ENCODE data around the gene DBN1.
A peak's percentile ranks its signal among the peaks of the same experiment; 100 is the strongest.

The DBN1 gene

GRCh38 chr5:177474846-177475562 lies 1.6 kb upstream of the DBN1 start:
- in situ Hi-C loops (cut with MboI; ENCODE audit: low pct_unique_long_range_greater_than_20kb, low sequenced_read_pairs, unreplicated experiment): no loop called here
- no peak for DNase-seq (ENCODE audit: low spot score)
- TF ChIP-seq CTCF (IDR thresholded peaks at IDR 0.05; ENCODE audit: extremely low read depth, insufficient read depth, missing control alignments): no peak

DNA sequence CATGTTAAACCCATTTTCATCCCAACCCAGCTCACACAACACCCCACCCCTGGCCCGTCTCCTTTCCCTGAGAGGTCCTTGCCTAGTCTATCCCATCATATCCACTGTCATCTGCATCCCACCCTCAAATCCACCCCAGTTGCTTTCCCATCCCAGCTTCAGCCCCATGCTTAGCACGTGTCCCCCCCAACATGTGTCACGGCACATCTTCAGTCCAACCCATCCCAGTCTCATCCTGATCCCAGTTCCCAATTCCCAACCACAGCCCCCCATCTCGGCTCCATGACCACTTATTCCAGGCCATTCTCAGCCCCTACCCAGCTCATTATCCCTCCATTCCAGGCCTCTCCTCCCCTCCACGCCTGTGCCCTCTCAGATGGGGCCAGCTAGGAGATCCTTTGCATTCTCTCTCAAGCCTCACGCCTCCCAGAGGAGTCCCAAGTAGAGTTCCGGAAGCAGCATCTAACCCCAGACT lies 605 bp upstream of the DBN1 start:
- TF ChIP-seq CTCF (IDR thresholded peaks at IDR 0.05; ENCODE audit: extremely low read depth, insufficient read depth, missing control alignments): no peak
- in situ Hi-C loops (cut with MboI; ENCODE audit: low pct_unique_long_range_greater_than_20kb, low sequenced_read_pairs, unreplicated experiment): no loop called here
- peak; percentile 27 for DNase-seq (ENCODE audit: low spot score)

DNA sequence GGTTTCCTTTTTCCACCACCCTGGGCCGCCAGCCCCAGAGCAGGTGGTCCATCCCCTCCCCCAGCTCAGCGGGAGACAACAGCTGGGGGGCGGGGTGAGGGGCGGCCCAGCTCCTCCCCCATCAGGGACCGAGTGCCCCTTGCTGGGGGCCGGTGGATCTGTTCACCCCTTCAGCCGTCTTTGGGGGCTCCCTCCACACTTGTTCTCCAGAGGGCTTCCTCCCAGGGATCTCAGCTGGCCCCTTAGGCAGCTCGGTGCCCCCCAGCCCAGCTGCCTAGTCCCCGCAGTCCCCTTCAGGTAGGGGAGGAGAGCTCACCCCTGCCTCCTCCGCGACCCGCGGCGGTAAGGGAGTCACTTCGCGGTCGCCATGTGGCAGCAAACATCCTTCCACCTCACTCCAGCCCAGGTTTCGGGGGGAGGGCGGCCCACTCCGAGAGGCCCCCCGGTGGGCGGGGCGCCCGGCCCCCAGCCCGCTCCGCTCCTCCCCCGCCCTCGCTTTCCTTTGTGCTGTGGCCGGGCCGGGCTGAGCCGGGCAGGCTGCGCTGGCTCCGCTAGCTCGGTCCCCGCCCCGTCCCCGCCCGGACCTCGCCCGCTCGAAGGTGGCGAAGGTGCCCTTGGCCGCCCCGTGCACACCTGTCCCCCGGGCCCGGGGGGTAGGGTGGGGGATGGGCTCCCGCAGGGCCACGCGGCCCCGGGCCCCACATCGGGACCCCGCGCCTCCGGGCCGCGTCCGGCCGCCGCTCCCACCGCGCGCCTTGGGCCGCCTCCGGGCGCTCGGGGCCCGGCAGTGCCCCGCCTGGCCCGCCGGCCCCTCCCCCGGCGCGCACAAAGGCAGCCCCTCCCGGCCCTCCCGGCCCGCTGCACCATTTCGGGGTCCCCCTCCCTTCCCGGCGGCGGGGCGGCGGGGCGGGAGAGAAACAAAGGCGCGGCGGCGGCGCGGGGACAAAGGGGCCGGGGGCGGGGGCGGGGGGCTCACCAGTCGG lies 683 bp downstream of the DBN1 start:
- TF ChIP-seq CTCF (IDR thresholded peaks at IDR 0.05; ENCODE audit: extremely low read depth, insufficient read depth, missing control alignments): no peak
- DNase-seq (ENCODE audit: low spot score): peak; percentile 95
- in situ Hi-C loops (cut with MboI; ENCODE audit: low pct_unique_long_range_greater_than_20kb, low sequenced_read_pairs, unreplicated experiment): no loop called here

DNA sequence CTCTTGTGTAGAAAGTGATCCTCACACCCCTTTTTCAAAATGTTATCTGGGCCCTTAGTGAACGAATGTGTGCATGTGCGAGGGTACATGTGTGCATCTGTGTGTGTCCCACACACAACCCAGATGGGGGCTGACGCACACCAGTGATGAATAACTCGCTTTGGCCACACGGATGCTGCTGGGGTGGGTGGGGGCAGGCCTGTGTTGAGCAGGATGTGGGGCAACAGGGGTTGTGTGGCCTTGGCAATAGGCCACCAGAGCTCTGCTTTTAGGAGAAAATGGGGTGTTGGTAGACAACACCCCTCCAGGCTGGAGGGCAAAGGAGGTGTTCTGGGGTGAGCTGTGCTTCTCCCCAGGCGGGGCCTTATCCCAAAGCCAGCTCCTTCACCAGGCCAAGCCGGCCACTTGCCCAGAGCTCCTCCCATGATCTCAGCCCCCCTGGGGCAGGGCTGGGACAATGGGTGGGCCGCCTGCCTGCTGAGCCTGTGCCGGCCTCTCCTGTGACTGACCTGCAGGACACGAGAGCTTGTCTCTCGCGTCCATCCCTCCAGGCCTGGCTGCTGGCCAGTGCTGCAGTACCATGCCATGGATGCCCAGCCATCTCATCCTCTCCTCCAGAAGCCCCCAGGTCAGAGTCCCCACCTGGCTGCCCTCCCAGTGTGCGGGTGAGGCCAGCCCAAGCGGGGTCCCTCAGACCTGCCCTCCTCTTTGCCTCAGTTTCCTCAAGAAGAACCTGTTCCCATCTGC lies 1.7 kb downstream of the DBN1 start:
- in situ Hi-C loops (cut with MboI; ENCODE audit: low pct_unique_long_range_greater_than_20kb, low sequenced_read_pairs, unreplicated experiment): no loop called here
- DNase-seq (ENCODE audit: low spot score): peak; percentile 33
- TF ChIP-seq CTCF (IDR thresholded peaks at IDR 0.05; ENCODE audit: extremely low read depth, insufficient read depth, missing control alignments): no peak

DNA sequence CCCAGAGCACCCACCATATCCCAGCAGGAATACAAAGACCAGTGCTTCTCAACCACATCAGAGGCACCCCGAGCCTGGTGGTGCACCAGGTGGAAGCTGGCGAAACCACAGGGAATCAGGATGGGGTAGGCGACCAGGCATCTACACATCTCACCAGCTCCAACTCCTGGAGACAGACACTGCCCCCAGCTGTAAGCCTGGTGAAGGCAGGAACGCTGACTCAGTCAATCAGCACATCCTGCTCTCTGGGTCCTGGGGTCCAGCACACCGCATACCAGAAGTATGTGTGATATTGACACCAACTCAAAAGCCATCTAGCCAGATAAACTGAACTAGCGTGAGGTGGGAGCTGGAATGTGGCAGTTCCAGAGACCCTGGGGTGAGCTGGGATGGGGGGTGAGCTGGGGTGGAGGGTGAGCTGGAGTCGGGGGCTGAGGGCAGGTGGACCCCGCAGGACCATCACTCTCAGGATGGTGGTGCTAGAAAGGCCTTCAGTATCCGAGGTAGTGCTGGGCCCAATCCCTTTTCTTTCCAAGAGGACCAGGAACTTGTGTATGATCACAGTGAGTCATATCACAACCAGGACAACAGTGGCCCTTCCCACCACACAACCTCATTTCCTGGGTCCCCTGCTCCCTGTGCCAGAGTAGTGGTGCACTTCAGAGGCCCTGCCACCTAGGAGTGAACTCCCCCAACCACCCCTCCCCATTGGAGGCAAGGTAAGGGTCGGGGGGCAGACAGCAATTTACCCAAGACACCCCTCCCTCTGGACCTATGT lies 2.5 kb downstream of the DBN1 start:
- no peak for DNase-seq (ENCODE audit: low spot score)
- in situ Hi-C loops (cut with MboI; ENCODE audit: low pct_unique_long_range_greater_than_20kb, low sequenced_read_pairs, unreplicated experiment): no loop called here
- no peak for TF ChIP-seq CTCF (IDR thresholded peaks at IDR 0.05; ENCODE audit: extremely low read depth, insufficient read depth, missing control alignments)

Data from GM13977 (cell line).